Mesodermal cell (in vitro differentiated cells): ENCODE data around the gene CERK.

Experiments used
- H3K27ac ChIP-seq: 2 replicates; pipeline ENCODE4 v1.7.0; 2013; ENCODE audit warnings: mild to moderate bottlenecking, low read depth, low read length, moderate library complexity; ENCODE audit not compliant: severe bottlenecking
- H3K36me3 ChIP-seq: 2 replicates; pipeline ENCODE4 v1.7.1; 2013; ENCODE audit warnings: mild to moderate bottlenecking, low read length, moderate library complexity; ENCODE audit not compliant: control insufficient read depth, insufficient read depth
- H3K4me1 ChIP-seq: one replicate; pipeline ENCODE4 v1.7.1; 2013; ENCODE audit warnings: mild to moderate bottlenecking, low read length; ENCODE audit not compliant: insufficient read depth, control insufficient read depth, poor library complexity, severe bottlenecking
- H3K4me3 ChIP-seq: 2 replicates; pipeline ENCODE4 v1.7.0; 2013; ENCODE audit warnings: low read length, control low read depth, mild to moderate bottlenecking; ENCODE audit not compliant: insufficient read depth, poor library complexity, severe bottlenecking; ENCODE audit errors: extremely low read depth
- H3K9me3 ChIP-seq: 2 replicates; pipeline ENCODE4 v1.7.1; 2013; ENCODE audit warnings: mild to moderate bottlenecking, low read length, moderate library complexity; ENCODE audit not compliant: control insufficient read depth
- WGBS, 2 experiments: methylation state at CpG; one replicate each; pipeline ENCODE4 v1.1.5; 2013; ENCODE audit warnings: missing lambda C conversion rate in 2 of 2; ENCODE audit not compliant: insufficient coverage in 2 of 2; 5-methylcytosine and 5-hydroxymethylcytosine counted together

Gene CERK

DNA sequence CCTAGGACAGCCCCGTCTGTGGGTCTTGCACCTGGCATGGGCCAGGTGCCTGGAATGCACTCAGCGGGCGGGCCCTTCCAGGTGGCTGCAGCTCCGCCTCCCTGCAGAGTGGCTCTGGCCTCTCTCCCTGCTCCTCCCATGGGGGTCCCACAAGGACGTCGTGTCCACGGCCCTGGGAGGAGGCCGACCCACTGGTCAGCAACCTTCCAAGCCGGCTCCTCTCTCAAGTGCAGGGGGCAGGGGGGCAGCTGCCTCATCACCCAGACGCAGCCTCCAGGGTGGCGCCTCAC, 41.9 kb downstream of the CERK start:
- H3K4me3 ChIP-seq, result no peak overlapping the region

DNA sequence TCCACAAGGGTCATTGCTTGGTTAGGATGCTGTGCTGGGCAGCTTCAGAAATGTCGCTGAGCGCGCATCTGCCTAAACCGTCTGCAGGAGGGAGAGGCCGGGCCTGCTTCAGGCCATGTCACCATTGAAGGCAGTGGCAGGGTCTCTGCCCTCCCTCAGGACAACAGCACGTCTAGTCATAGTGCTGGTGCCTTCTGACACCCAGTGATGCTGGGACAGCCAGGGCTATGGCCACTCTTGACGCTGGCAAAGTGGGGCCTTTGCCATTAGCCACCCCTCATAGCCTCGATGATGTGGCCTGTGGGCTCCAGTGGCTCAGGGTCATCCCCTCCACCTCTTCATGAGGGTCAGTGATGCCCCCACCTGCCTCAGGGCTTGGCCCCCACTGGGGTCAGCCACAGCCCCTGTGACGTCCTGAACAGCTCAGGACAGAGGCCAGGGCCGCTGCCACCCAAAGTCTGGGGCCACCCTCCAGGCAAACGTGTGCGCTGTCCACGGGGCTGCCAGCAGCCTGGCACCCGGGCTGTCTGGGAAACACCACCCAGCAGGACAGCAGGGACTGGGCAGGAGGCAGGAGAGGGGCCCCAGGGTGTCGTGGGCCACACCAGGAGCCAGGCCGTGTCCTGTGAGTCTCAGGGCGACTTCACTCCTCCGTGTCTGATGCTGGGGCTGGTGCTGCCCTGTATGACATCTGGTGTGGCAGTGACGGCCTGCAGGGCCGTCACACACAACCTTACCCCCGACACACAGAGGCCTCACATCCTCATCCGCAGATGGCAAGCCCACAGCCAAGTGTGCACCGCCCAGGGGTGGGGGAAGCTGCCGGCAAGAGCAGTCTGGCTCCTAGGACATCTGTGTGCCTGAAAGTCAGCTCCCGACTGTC, 42.5 kb downstream of the CERK start:
- whole genome bisulfite sequencing, 2 experiments, result 92 to 95% methylated on average over 19 to 25 of the region's 25 CpGs

More for the DNA sequence above, 41.9 kb downstream of the CERK start:
- peaks cover 94% of the 10 kb centered on the region for H3K36me3 ChIP-seq
- no peaks in the 10 kb centered on the region for H3K9me3 ChIP-seq
- no peaks in the 10 kb centered on the region for H3K4me1 ChIP-seq
- H3K27ac ChIP-seq, result no peak overlapping the region
- WGBS, 2 experiments, result 92 to 93% methylated on average over 9 of the region's 11 CpGs

DNA sequence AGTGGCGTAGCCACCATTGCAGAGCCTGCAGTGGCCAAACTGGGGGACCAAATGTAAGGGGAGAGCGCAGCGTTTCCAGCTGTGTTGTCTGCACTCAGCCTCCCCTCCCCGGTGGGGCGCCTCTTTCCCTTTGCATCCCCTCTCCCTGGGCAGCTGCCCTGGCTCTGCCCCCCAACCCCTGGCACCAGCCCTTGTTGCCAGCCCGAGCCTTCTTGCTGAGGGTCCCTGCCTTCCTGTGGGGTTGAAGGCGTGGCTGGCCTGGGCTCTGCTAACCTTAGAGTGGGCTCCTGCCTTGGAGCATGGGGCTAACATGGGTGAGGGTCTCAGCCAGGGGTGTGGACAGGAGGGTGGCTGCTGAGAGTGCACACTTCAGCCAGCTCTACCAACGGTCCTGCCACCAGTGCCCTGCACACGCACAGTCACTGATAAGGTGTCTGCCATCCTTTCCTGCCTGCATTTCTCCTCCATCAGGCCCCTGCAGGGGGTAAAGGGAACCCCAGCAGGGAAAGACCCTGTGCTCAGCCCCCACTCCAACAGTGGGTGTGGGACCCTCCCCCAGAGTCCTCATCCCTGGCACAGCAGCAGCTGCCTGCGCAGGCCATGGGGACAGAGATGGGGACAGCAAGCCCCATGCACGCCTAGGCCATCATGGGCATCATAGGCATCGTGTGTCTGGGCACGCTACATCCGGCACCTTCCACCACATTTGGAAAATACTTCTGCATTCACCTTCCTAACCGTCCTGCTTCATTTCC, 43.5 kb downstream of the CERK start:
- 99% methylated on average over 13 to 15 of the region's 15 CpGs for WGBS, 2 experiments
- no peaks in the 10 kb centered on the region for H3K4me1 ChIP-seq

More for the DNA sequence above, 42.5 kb downstream of the CERK start:
- Histone ChIP-seq H3K9me3 (no peaks in the 10 kb centered on the region), H3K27ac (no peak overlapping the region), H3K36me3 (peaks cover 95% of the 10 kb centered on the region), H3K4me1 (no peaks in the 10 kb centered on the region), H3K4me3 (no peak overlapping the region)

DNA sequence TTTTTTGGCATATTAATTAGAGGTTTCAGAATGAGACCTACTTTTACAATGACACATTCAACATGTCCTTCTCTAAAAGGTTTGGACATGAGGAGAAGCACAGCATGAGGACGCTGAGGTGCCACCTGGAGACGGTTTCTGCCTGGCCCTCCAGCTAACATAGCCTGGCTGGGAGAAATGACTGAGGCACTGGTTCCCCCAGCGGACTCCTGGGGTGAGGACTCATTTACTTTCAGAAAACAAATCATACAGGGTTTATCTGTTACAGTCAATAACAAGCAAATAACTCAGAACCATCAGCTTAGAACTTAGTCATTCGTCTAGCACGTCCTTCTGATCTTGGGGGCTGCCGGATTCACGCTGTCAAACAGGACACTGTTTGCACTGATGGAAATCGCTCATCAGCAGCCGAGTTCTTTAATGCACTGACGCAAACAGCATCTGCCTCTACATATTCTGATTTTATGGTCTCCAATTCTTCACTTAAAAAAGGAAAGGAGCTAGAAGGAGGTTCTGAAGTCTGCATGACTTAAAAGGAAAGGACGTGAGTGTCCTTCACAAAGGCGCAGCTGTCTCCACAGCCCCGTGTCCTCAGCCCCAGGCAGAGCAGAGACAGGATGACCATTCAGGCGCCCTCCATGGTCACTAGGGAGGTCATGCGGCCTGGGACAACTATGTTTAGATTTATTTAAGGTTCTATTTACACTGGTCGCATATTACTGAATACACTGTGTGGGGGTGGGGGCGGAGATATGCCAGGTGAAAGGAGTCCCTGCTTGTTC, 44.2 kb downstream of the CERK start:
- H3K4me1 ChIP-seq, result no peaks in the 10 kb centered on the region
- no peak overlapping the region for H3K27ac ChIP-seq
- WGBS, 2 experiments, result 84 to 87% methylated on average over 13 to 15 of the region's 17 CpGs
- no peak overlapping the region for H3K4me3 ChIP-seq
- H3K36me3 ChIP-seq, result peaks cover 95% of the 10 kb centered on the region
- H3K9me3 ChIP-seq, result no peaks in the 10 kb centered on the region

More for the DNA sequence above, 43.5 kb downstream of the CERK start:
- Histone ChIP-seq H3K27ac (no peak overlapping the region), H3K36me3 (peaks cover 95% of the 10 kb centered on the region), H3K4me3 (no peak overlapping the region), H3K9me3 (no peaks in the 10 kb centered on the region)

DNA sequence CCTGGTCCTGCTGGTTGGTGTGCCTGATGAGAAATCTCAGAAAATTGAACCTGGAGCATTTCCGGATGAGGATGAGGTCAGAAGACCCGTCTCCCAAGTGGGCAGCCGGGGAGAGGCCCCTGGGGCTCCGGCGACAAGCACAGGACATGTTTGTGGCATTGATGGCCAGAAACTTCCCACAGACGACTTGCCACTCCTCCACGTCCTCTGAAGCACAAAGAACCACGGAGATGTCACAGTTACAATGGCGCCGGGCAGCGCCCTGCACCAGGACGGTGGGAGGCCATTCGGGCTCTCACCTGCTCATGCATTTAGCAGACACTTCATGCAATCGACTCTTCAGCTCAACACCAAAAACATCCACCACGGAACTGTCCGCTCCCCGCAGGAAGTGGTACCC, 46.5 kb downstream of the CERK start:
- H3K27ac ChIP-seq, result no peak overlapping the region
- WGBS, 2 experiments, result 94 to 98% methylated on average over 12 to 16 of the region's 17 CpGs
- peaks cover 95% of the 10 kb centered on the region for H3K36me3 ChIP-seq
- no peaks in the 10 kb centered on the region for H3K9me3 ChIP-seq
- H3K4me3 ChIP-seq, result no peak overlapping the region
- H3K4me1 ChIP-seq, result no peaks in the 10 kb centered on the region

DNA sequence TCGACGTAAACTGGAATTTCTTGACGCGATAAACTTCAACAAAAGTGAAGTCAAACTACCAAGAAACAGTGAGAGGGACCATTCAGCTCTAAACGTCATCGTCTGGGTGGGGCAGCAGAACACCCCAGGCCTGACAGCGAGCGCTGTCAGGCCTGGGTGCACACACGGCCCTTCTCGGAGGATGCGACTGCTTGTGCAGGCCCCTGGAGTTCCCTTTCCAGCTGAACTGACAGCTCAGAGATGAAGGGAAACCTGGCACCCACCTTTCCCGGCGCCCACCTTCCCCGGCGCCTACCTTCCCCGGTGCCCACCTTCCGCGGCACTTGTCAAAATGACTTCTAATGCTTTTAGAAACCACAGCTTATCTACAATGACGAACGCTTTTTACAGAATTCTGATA, 47.9 kb downstream of the CERK start:
- Histone ChIP-seq H3K36me3 (peaks cover 94% of the 10 kb centered on the region), H3K4me3 (no peak overlapping the region), H3K27ac (no peak overlapping the region), H3K9me3 (no peaks in the 10 kb centered on the region), H3K4me1 (no peaks in the 10 kb centered on the region)
- 89 to 97% methylated on average over 6 to 11 of the region's 20 CpGs for WGBS, 2 experiments

DNA sequence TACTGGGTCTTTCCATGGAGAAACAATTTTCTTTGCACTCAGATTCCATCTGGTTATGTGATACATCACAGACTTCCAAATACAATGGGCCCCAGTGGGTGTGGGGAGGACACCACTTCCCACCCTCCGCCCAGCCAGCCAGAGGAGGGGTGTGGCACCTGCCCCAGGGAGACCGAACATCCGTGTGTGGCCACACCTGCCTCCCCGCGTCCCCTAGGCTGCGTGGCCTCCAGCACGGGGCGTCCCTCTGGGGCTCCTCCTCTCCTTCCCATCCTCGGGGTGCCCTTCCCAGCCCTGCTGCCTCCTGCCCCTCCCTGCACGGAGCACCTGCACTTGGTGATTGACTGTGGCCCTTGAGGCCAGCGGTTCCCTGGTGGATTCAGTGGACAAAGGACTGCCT, 49.1 kb downstream of the CERK start:
- WGBS, 2 experiments, result 96 to 98% methylated on average over 7 to 11 of the region's 11 CpGs
- no peak overlapping the region for H3K4me3 ChIP-seq
- H3K27ac ChIP-seq, result no peak overlapping the region
- peaks cover 86% of the 10 kb centered on the region for H3K36me3 ChIP-seq
- no peaks in the 10 kb centered on the region for H3K9me3 ChIP-seq
- H3K4me1 ChIP-seq, result no peaks in the 10 kb centered on the region

DNA sequence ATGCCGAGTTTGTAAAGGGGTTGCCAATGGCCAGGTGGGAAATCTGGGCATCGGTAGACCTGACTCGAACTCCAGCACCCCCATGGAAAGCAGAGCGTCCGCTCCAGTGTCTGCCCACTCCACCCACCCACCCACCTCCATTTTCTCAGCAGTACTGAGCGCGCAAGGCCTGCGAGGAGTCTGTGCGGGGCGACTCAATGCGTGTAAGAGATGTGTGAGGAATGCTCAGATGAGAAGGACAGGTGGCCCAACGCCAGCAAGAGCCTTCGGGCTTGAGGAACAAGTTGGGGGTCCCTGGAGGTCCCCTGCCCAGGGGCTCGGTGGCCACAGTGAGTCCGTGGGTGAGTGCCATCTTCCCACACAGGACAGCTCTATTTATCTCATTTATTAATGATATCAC, 50.6 kb downstream of the CERK start:
- Histone ChIP-seq H3K4me1 (no peaks in the 10 kb centered on the region), H3K9me3 (no peaks in the 10 kb centered on the region), H3K36me3 (peaks cover 74% of the 10 kb centered on the region), H3K27ac (no peak overlapping the region), H3K4me3 (no peak overlapping the region)
- WGBS, 2 experiments, result 94 to 97% methylated on average over 6 to 11 of the region's 15 CpGs

DNA sequence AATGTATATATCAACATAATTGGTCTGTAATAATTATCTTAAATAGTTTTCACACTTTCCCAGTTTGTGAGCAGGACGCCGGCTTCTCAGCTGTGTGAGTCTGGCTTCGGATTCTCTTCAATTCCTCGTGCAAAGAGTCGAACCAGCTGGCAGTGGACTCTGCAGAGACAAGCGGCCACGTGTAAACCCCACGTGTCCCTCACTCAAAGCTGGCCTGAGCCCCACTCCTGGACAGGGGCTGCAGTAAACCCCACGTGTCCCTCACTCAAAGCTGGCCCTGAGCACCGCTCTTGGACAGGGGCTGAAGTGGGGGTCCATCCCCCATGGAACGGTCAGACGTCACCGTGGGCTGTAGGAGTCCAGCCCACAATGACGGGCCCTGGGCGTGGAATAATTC, 51.0 kb downstream of the CERK start:
- Histone ChIP-seq H3K4me1 (no peaks in the 10 kb centered on the region), H3K4me3 (no peak overlapping the region), H3K27ac (no peak overlapping the region), H3K9me3 (no peaks in the 10 kb centered on the region), H3K36me3 (peaks cover 72% of the 10 kb centered on the region)
- 92 to 95% methylated on average over 15 of the region's 15 CpGs for WGBS, 2 experiments

DNA sequence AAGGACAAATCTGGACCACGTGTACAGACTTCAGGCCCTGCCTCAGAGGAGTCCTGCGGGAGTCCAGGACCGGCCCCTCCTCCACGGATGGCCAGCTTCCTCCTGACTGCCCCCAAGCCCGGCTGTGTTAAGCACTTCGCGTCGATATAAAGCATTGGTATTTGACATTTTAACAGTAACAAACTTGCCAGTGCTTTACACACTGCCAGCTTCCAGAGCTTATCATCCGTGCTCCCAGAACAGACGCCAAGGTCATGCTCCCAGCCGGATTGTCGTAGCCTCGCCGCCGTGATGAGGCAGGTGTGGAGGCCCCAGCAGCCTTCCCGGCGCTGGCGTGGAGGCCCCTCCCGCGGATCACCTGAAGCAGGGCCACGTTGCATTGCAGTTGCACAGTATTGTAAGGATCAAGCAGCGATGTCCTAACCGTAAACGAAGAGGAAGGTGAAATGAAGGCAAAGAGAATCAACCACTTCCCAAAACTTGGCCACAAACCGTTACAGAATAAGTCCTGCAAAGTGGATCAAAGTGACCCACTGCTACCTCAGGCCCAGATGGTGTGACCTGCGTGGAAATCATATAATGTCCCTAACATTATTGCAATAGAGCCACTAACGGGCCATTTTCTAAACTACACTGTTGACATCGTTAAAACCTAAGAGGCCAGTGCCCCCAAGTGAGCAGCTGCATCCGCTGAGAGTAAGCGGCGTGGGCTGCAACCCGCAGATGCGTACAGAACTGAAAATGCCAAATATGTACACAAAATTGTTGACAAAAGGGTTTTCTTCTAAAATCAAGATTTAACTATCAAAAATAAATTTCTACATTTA, 51.6 kb downstream of the CERK start:
- WGBS, 2 experiments, result 93 to 95% methylated on average over 25 to 31 of the region's 33 CpGs
- H3K9me3 ChIP-seq, result no peaks in the 10 kb centered on the region
- H3K4me1 ChIP-seq, result no peaks in the 10 kb centered on the region
- no peak overlapping the region for H3K4me3 ChIP-seq
- no peak overlapping the region for H3K27ac ChIP-seq
- peaks cover 65% of the 10 kb centered on the region for H3K36me3 ChIP-seq
